MM.1S (cell line): ENCODE data around the gene TFCP2L1.

Experiments
- DNase-seq: peaks from one replicate; pipeline ENCODE4 v3.0.0-alpha.2; 2015
- H2AFZ ChIP-seq: fragments of 300-600 bp; sonication (generic); 2 replicates; pipeline ENCODE4 v1.6.0; 2016; ENCODE audit warnings: antibody characterized with exemption, low read length
- H3F3A ChIP-seq: fragments of 300-600 bp; sonication (generic); 2 replicates; pipeline ENCODE4 v1.6.1; 2016; ENCODE audit warnings: mild to moderate bottlenecking, antibody characterized with exemption, low read length, moderate library complexity, mixed read lengths; ENCODE audit not compliant: insufficient read depth
- H3K27ac ChIP-seq: fragments of 300-600 bp; sonication (generic); 2 replicates; pipeline ENCODE4 v1.5.1; 2016; ENCODE audit warnings: mild to moderate bottlenecking, low read length
- H3K27me3 ChIP-seq: fragments of 300-600 bp; sonication (generic); replicated peaks from 2 replicates; pipeline ENCODE4 v1.6.0; 2016; ENCODE audit warnings: low read length; ENCODE audit not compliant: insufficient read depth
- H3K36me3 ChIP-seq: fragments of 300-600 bp; sonication (generic); replicated peaks from 2 replicates; pipeline ENCODE4 v1.6.1; 2016; ENCODE audit warnings: mild to moderate bottlenecking, low read length, mixed read lengths; ENCODE audit not compliant: insufficient read depth
- H3K4me1 ChIP-seq: fragments of 300-600 bp; sonication (generic); 2 replicates; pipeline ENCODE4 v1.6.1; 2016; ENCODE audit warnings: low read length, mixed read lengths
- H3K4me2 ChIP-seq: fragments of 300-600 bp; sonication (generic); 2 replicates; pipeline ENCODE4 v1.6.0; 2016; ENCODE audit warnings: low read depth, low read length
- H3K4me3 ChIP-seq: fragments of 300-600 bp; sonication (generic); 2 replicates; pipeline ENCODE4 v1.5.1; 2016; ENCODE audit warnings: low read length, mixed read lengths
- H3K79me2 ChIP-seq: fragments of 300-600 bp; sonication (generic); 2 replicates; pipeline ENCODE4 v1.6.1; 2016; ENCODE audit warnings: mixed run types, low read length, mixed read lengths
- H3K9ac ChIP-seq: fragments of 300-600 bp; sonication (generic); 2 replicates; pipeline ENCODE4 v1.6.1; 2016; ENCODE audit warnings: low read length, mixed read lengths
- H3K9me2 ChIP-seq: fragments of 300-600 bp; sonication (generic); replicated peaks from 2 replicates; pipeline ENCODE4 v1.6.1; 2016; ENCODE audit warnings: mild to moderate bottlenecking, low read length, mixed read lengths; ENCODE audit not compliant: insufficient read depth
- H3K9me3 ChIP-seq: fragments of 300-600 bp; sonication (generic); replicated peaks from 2 replicates; pipeline ENCODE4 v1.6.1; 2016; ENCODE audit warnings: mild to moderate bottlenecking, low read length, mixed read lengths; ENCODE audit not compliant: insufficient read depth
- H4K20me1 ChIP-seq: fragments of 300-600 bp; sonication (generic); 2 replicates; pipeline ENCODE4 v1.6.1; 2016; ENCODE audit warnings: mild to moderate bottlenecking, low read length, moderate library complexity, mixed read lengths; ENCODE audit not compliant: insufficient read depth
- CTCF ChIP-seq: fragments of 300-600 bp; sonication (generic); IDR thresholded peaks from 2 replicates; pipeline ENCODE4 v1.5.1; 2016; ENCODE audit warnings: antibody characterized with exemption, low read length, mixed read lengths
- EZH2 ChIP-seq: fragments of 300-600 bp; sonication (generic); optimal IDR thresholded peaks from 2 replicates; pipeline ENCODE3; 2017; ENCODE audit warnings: low read depth, mild to moderate bottlenecking, antibody characterized with exemption, low read length, mixed read lengths
- EZH2phosphoT487 ChIP-seq: fragments of 300-600 bp; sonication (generic); IDR thresholded peaks from 2 replicates; pipeline ENCODE4 v1.6.1; 2018; ENCODE audit warnings: antibody characterized with exemption, low read length

The TFCP2L1 gene

GRCh38 chr2:121184248-121184862, 100.6 kb downstream of the TFCP2L1 start:
- H4K20me1 ChIP-seq: no peaks in the 10 kb centered on the region
- H3K9me2 ChIP-seq: no peaks in the 10 kb centered on the region
- H3K79me2 ChIP-seq: no peaks in the 10 kb centered on the region
- H3K9ac ChIP-seq: no peak overlapping the region
- TF ChIP-seq EZH2: no peak
- TF ChIP-seq EZH2phosphoT487: no peak
- TF ChIP-seq CTCF: no peak
- H3K36me3 ChIP-seq: no peaks in the 10 kb centered on the region
- no peak overlapping the region for H3K4me3 ChIP-seq
- no peak overlapping the region for H2AFZ ChIP-seq
- no peak for DNase-seq
- no peaks in the 10 kb centered on the region for H3K9me3 ChIP-seq
- no peak overlapping the region for H3K27ac ChIP-seq
- H3K4me2 ChIP-seq: no peak overlapping the region
- H3K4me1 ChIP-seq: no peaks in the 10 kb centered on the region
- H3K27me3 ChIP-seq: no peaks in the 10 kb centered on the region
- no peaks in the 10 kb centered on the region for H3F3A ChIP-seq

GRCh38 chr2:121182520-121182919, 102.5 kb downstream of the TFCP2L1 start:
- Histone ChIP-seq H3K4me1 (no peaks in the 10 kb centered on the region), H3K9me2 (no peaks in the 10 kb centered on the region), H3K9ac (no peak overlapping the region), H3K36me3 (no peaks in the 10 kb centered on the region), H3K4me2 (no peak overlapping the region), H4K20me1 (no peaks in the 10 kb centered on the region), H3F3A (no peaks in the 10 kb centered on the region), H3K27ac (no peak overlapping the region), H3K4me3 (no peak overlapping the region), H3K27me3 (no peaks in the 10 kb centered on the region), H3K9me3 (no peaks in the 10 kb centered on the region), H2AFZ (no peak overlapping the region), H3K79me2 (no peaks in the 10 kb centered on the region)
- TF ChIP-seq EZH2: no peak
- no peak for TF ChIP-seq CTCF
- no peak for TF ChIP-seq EZH2phosphoT487
- DNase-seq: no peak

GRCh38 chr2:121179467-121179866, 105.5 kb downstream of the TFCP2L1 start:
- TF ChIP-seq EZH2 (no peak), CTCF (no peak), EZH2phosphoT487 (no peak)
- H3K79me2 ChIP-seq: no peaks in the 10 kb centered on the region
- H3K4me2 ChIP-seq: no peak overlapping the region
- no peak overlapping the region for H3K27ac ChIP-seq
- no peaks in the 10 kb centered on the region for H3K27me3 ChIP-seq
- no peaks in the 10 kb centered on the region for H3F3A ChIP-seq
- DNase-seq: no peak
- H4K20me1 ChIP-seq: no peaks in the 10 kb centered on the region
- H3K9ac ChIP-seq: no peak overlapping the region
- no peak overlapping the region for H3K4me3 ChIP-seq
- H2AFZ ChIP-seq: no peak overlapping the region
- no peaks in the 10 kb centered on the region for H3K4me1 ChIP-seq
- H3K36me3 ChIP-seq: no peaks in the 10 kb centered on the region
- no peaks in the 10 kb centered on the region for H3K9me3 ChIP-seq
- no peaks in the 10 kb centered on the region for H3K9me2 ChIP-seq
